ENCODE results near the gene TRAP1.

Gene TRAP1

GRCh38 chr16:3706253-3707012 lies 10.9 kb downstream of the TRAP1 start:
- DNase-seq: no peak

GRCh38 chr16:3702082-3702481 lies 15.2 kb downstream of the TRAP1 start:
- no peak for DNase-seq

- DNase-seq: no peak
Measured at GRCh38 chr16:3701531-3701930, 15.8 kb downstream of the TRAP1 start.

DNA sequence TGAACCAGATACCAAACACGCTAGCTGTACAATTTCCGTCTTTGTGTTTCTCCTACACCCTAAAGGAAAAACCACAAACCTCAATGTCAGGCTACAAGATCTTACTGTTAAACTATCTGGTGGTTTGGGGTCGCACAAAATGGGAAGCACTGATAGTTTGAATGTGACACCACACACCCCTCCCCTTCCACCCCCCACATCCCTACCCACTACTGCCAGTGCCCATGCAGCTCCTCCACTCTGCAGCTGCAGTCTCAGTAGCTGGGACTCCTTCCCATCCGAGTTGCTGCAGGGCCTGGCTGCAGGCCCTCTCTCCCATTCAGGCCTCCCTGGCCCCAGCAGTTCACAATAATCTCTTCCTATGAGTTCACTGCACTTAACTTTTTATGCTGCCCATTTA lies 18.4 kb downstream of the TRAP1 start:
- no peak for DNase-seq

DNA sequence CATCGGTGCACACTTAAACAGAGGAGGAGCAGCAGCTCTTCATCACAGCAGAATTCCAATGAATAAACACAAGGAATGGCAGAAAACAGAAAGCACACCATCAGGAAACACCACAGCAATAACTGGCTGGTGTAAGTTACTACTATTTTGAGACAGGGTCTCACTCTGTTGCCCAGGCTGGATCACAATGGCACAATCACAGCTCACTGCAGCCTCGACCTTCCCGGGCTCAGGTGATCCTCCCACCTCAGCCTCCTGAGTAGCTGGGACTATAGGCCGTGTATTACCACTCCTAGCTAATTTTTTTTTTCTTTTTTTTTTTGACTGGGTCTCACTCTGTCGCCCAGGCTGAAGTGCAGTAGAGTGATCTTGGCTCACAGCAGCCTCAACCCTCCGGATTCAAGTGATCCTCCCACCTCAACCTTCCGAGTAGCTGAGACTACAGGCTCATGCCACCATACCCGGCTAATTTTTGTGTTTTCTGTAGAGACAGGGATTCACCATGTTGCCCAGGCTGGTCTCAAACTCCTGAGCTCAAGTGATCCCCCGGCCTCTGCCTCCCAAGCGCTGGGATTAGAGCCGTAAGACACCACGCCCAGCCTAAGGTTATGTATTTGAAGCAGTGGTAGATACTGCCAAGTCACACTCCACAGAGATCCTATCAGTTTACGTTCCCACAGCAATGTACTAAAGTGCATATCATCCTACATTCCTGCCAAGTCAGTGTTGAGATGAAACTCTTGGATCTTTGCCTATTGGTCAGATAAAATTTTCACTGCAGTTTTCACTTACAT lies 20.7 kb downstream of the TRAP1 start:
- DNase-seq: no peak

GRCh38 chr16:3695610-3696369 lies 21.5 kb downstream of the TRAP1 start:
- DNase-seq: no peak

DNA sequence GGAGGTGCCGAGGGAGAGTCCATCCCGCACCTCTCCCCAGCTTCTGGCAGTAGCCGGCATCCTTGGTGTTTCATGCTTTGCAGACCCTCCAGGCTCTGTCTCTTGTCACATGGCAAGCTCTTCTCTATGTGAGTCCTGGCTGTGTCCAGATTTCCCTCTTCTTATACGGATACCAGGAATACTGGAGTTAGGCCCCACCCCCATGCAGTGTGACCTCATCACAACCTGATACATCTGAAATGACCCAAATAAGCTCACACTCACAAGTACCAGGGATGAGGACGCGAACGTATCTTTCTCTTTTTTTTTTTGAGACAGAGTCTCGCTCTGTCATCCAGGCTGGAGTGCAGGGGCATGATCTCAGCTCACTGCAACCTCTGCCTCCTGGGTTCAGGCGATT lies 23.3 kb downstream of the TRAP1 start:
- no peak for DNase-seq

- DNase-seq: no peak
Measured at GRCh38 chr16:3691761-3692160, 25.6 kb downstream of the TRAP1 start.

GRCh38 chr16:3690980-3691720 lies 26.2 kb downstream of the TRAP1 start:
- no peak for DNase-seq

- peak; percentile 86 for DNase-seq
Measured at GRCh38 chr16:3690470-3690928, 26.8 kb downstream of the TRAP1 start.

- DNase-seq: no peak
Measured at GRCh38 chr16:3689731-3690130, 27.6 kb downstream of the TRAP1 start.

GRCh38 chr16:3687792-3688191 lies 29.5 kb downstream of the TRAP1 start:
- no peak for DNase-seq

DNA sequence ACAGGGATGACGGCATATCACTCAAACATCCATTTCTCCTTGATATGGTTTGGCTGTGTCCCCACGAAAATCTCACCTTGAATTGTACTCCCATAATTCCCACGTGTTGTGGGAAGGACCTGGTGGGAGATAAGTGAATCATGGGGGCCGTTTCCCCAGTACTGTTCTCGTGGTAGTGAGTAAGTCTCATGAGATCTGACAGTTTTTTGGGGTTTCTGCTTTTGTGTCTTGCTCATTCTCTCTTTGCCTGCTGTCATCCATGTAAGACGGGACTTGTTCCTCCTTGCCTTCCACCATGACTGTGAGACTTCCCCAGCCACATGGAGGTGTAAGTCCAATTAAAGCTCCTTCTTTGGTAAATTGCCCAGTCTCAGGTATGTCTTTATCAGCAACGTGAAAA lies 30.3 kb downstream of the TRAP1 start:
- DNase-seq: no peak

DNA sequence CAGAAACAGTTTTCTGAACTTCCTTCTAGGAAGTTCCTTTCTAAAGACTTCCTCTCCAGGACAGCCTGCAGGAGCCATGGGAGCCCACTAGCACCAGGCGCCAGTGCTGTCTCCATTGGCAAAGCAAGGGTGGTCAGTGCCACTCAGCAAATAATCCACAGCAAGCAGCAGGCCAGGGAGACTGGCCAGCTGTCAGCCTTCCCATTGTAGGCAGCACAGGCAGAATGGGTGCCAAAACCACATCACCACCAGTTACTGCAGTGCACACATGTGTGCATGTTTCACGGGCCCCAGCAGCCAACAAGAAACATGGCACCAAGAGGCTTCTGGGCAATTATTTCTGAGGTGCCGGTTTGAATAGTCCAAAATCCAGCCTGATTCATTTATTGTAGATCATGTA lies 36.1 kb downstream of the TRAP1 start:
- DNase-seq: no peak

DNA sequence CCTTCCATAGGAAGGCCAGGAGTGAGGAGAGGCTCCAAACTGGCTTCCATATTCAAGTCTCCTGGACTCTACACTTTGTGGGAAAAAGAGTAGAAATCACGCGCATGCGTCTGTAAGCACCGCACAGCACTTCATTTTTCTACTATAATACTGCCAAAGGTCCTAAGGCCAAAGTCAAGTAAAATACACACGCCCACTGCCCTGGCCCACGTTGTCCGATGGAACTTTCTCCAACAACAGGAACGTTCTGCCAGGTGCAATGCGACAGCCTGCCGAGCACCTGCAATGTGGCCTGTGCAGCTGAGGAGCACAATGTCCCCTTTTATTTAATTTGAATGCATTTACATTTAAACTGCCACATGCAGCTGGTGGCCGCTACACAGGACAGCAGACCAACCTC lies 39.3 kb downstream of the TRAP1 start:
- DNase-seq: no peak

DNA sequence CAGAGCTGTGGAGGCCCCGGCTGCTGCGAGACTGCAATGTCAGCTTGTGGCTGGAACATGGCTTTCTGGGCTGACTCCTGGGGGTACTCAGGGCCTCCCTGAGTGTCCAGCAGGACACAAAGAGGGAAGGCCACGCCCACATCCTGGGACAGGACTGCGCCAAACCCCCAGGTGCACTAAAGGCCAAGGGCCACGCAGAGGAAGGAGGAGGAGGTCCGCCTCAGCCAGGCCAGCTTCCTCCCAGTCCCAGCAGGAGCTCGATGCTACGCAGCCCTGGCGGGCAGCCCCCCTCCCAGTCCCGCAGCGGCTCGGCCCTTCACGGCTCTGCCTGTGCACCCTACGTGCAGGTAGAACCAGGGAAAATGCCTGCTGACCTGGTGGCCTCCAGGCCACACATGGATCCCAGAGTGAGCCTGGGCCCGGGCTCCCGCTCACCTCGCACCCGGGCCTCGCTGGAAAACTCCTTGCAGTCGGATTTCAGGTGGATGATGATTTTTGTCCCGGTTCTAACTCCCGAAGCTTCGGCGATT lies 41.7 kb downstream of the TRAP1 start:
- no peak for DNase-seq

DNA sequence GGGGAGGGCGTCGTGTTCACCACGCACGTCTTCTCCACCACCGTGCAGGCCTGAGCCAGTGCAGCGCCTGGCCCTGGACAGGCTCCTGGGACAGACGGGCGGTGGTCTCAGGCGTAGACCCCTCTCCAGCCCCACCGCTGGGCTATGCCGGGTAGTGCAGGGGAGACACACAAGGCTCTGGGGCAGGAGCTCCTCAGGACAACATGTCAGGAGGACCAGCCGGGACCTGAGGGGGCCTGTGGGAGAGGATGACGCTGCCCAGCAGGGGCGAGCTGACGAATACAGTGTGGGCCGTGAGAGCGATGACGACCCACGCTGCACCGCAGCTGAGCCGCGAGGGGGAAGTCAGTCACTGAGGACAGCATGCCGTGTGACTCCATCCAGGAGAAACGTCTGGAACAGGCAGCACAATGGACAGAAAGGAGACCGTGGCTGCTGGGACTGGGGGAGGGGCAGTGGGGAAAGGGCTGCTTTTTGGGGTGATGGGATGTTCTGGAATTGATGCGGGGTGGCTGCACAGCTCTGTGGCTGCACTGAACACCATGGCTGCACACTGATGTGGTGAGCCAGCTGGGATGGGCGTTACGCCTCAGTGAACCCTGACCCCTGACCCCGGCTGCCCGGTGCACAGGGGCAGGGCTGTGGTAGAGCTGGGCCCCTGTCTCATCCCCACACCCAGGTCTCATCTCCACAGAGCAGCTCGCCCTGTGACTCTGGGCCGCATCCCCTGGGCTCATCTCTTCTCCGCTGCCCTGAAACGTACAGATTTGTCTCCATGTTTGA lies 42.6 kb downstream of the TRAP1 start:
- no peak for DNase-seq

DNA sequence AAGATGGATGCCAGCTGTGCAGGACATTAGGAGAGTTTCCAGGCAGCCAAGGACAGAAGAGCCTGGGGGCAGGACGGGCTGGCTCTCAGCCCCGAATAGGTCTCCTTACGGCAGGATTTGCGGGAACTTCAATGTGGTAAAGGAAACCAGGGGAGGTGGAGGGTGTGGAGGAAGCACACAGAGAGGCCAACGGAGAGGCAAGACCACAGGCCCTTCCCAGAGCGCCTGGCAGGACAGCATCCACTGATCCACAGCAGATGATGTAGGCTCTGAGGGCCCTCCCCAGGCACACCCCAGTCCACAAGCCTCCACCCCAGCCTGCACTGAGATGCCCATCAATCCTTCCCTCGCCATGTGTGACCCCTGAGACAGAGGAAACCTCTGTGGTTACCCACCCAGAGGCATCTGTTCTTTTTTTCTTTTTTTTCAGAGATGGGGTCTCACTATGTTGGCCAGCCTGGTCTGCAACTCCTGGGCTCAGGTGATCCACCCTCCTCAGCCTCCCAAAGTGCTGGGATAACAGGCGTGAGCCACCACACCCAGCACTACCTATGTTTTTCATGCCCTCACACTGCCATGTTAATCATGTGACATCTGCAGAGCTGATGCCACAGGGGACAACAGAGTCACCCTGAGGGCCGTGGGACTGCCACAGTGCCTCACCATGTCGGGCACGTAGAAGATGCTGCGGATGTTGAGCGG lies 43.5 kb downstream of the TRAP1 start:
- no peak for DNase-seq

GRCh38 chr16:3673201-3673600 lies 44.1 kb downstream of the TRAP1 start:
- no peak for DNase-seq

- no peak for DNase-seq
Measured at GRCh38 chr16:3672571-3673041, 44.7 kb downstream of the TRAP1 start.

GRCh38 chr16:3671424-3671823 lies 45.9 kb downstream of the TRAP1 start:
- no peak for DNase-seq
